IMR-90 (cell line): ENCODE measurements around the gene LRPPRC. TPM values are rescaled to one million over a fixed set of nuclear protein-coding genes. Genes with fewer than 3 reads are reported as not detected.

ENCODE experiments used
- ATAC-seq: fragments of 200-7000 bp; cut with Tn5 transposase; 2 replicates; pipeline ENCODE4 v1.9.1; 2020; ENCODE audit warnings: low read depth, mild to moderate bottlenecking, moderate library complexity
- BruUV-seq: library from RNA; stranded (reverse); fragments of 400-500 nt; replicated peaks from 2 replicates; lab custom pipeline; 2021; lab: Mats Ljungman, UMichigan
- CTCF ChIA-PET: fragments of 300-600 bp; formaldehyde crosslinking; extraction: SDS; loops from one replicate; lab custom pipeline; 2021; ENCODE audit warnings: antibody characterized with exemption; lab: Yijun Ruan, JAX
- POLR2A ChIA-PET: fragments of 300-600 bp; sonication (Branson Sonifier 250); formaldehyde crosslinking; loops from one replicate; lab custom pipeline; 2022; ENCODE audit warnings: antibody characterized with exemption; ENCODE audit not compliant: unreplicated experiment; lab: Charles Lee
- DNase-seq: peaks from one replicate; pipeline ENCODE4 v3.0.0; 2013
- H2AFZ ChIP-seq: replicated peaks from 2 replicates; pipeline ENCODE3; 2013; ENCODE audit warnings: low read length, mild to moderate bottlenecking; ENCODE audit not compliant: poor library complexity
- H2AK5ac ChIP-seq: 2 replicates; pipeline ENCODE4 v1.6.1; 2013; ENCODE audit warnings: low read depth, low read length, inconsistent platforms
- H2AK9ac ChIP-seq: replicated peaks from 2 replicates; pipeline ENCODE3; 2013; ENCODE audit warnings: mild to moderate bottlenecking, low read depth, low read length, moderate library complexity; ENCODE audit not compliant: poor library complexity
- H2BK120ac ChIP-seq: 2 replicates; pipeline ENCODE4 v1.6.1; 2013; ENCODE audit warnings: low read depth, low read length, inconsistent platforms
- H2BK15ac ChIP-seq: 3 replicates; pipeline ENCODE4 v1.6.1; 2013; ENCODE audit warnings: low read depth, low read length, inconsistent platforms
- H2BK20ac ChIP-seq: 2 replicates; pipeline ENCODE4 v1.6.1; 2013; ENCODE audit warnings: low read depth, mild to moderate bottlenecking, inconsistent platforms, low read length, moderate library complexity
- H2BK5ac ChIP-seq: 2 replicates; pipeline ENCODE4 v1.6.1; 2013; ENCODE audit warnings: mild to moderate bottlenecking, low read depth, low read length, inconsistent platforms; ENCODE audit not compliant: poor library complexity, severe bottlenecking
- H3K14ac ChIP-seq: replicated peaks from 2 replicates; pipeline ENCODE4 v1.6.1; 2013; ENCODE audit warnings: low read depth, low read length, inconsistent platforms
- H3K18ac ChIP-seq: 2 replicates; pipeline ENCODE4 v1.6.1; 2013; ENCODE audit warnings: low read depth, low read length, control low read depth
- H3K23ac ChIP-seq: 2 replicates; pipeline ENCODE4 v1.6.1; 2013; ENCODE audit warnings: low read depth, low read length, inconsistent platforms
- H3K27ac ChIP-seq: 2 replicates; pipeline ENCODE4 v1.5.1; 2013; ENCODE audit warnings: mild to moderate bottlenecking, control low read depth, low read length; ENCODE audit not compliant: insufficient read depth
- H3K27me3 ChIP-seq: 2 replicates; pipeline ENCODE4 v1.6.1; 2013; ENCODE audit warnings: low read length; ENCODE audit not compliant: control insufficient read depth, insufficient read depth
- H3K36me3 ChIP-seq: 2 replicates; pipeline ENCODE4 v1.6.1; 2013; ENCODE audit warnings: low read length, mixed read lengths; ENCODE audit not compliant: control insufficient read depth, insufficient read depth
- H3K4ac ChIP-seq: 2 replicates; pipeline ENCODE4 v1.6.1; 2013; ENCODE audit warnings: low read depth, low read length, inconsistent platforms
- H3K4me1 ChIP-seq: 2 replicates; pipeline ENCODE4 v1.6.1; 2013; ENCODE audit warnings: low read length, mixed read lengths; ENCODE audit not compliant: control insufficient read depth, insufficient read depth
- H3K4me2 ChIP-seq: 2 replicates; pipeline ENCODE4 v1.6.1; 2013; ENCODE audit warnings: low read depth, mild to moderate bottlenecking, control low read depth, low read length, moderate library complexity
- H3K4me3 ChIP-seq: 2 replicates; pipeline ENCODE4 v1.5.1; 2013; ENCODE audit warnings: low read depth, mild to moderate bottlenecking, control low read depth, low read length, moderate library complexity; ENCODE audit not compliant: insufficient read depth
- H3K56ac ChIP-seq: 2 replicates; pipeline ENCODE4 v1.6.1; 2013; ENCODE audit warnings: low read length, inconsistent platforms; ENCODE audit not compliant: insufficient read depth; ENCODE audit errors: extremely low read depth
- H3K79me1 ChIP-seq, 2 experiments: 2 replicates each; pipeline ENCODE4 v1.6.1; 2013; ENCODE audit warnings: low read length in 2 of 2, inconsistent platforms in 1 of 2, low read depth in 1 of 2
- H3K9ac ChIP-seq: 2 replicates; pipeline ENCODE4 v1.6.1; 2013; ENCODE audit warnings: low read depth, low read length, control low read depth
- H3K9me1 ChIP-seq: 2 replicates; pipeline ENCODE4 v1.6.1; 2013; ENCODE audit warnings: low read length, inconsistent platforms; ENCODE audit not compliant: insufficient read depth
- H3K9me3 ChIP-seq: 2 replicates; pipeline ENCODE4 v1.6.1; 2013; ENCODE audit warnings: low read length; ENCODE audit not compliant: control insufficient read depth, insufficient read depth
- H4K20me1 ChIP-seq: 2 replicates; pipeline ENCODE4 v1.6.1; 2013; ENCODE audit warnings: low read length, inconsistent platforms; ENCODE audit not compliant: insufficient read depth
- H4K5ac ChIP-seq: 2 replicates; pipeline ENCODE4 v1.6.1; 2013; ENCODE audit warnings: mild to moderate bottlenecking, low read depth, low read length, control low read depth
- H4K8ac ChIP-seq, 2 experiments: 2 replicates each; pipeline ENCODE4 v1.6.1; 2013; ENCODE audit warnings: low read depth in 2 of 2, low read length in 2 of 2, control low read depth in 1 of 2, inconsistent platforms in 1 of 2
- H4K91ac ChIP-seq: 2 replicates; pipeline ENCODE4 v1.6.1; 2013; ENCODE audit warnings: low read depth, low read length, inconsistent platforms; ENCODE audit not compliant: insufficient read depth
- CEBPB ChIP-seq: IDR thresholded peaks from 2 replicates; pipeline ENCODE4 v1.6.1; 2012; ENCODE audit warnings: low read depth, low read length, improper control_type of control experiment
- ELK1 ChIP-seq: fragments of 150-350 bp; IDR thresholded peaks from 2 replicates; pipeline ENCODE4 v1.6.1; 2016; ENCODE audit warnings: low read depth, mild to moderate bottlenecking, low read length, moderate library complexity, borderline replicate concordance
- NFE2L2 ChIP-seq: fragments of 150-350 bp; IDR thresholded peaks from 2 replicates; pipeline ENCODE4 v1.6.1; 2016; ENCODE audit warnings: low read depth, mild to moderate bottlenecking, low read length
- RAD21 ChIP-seq: IDR thresholded peaks from 2 replicates; pipeline ENCODE4 v1.6.1; 2012; ENCODE audit warnings: low read length, improper control_type of control experiment
- RCOR1 ChIP-seq: IDR thresholded peaks from 2 replicates; pipeline ENCODE4 v1.6.1; 2012; ENCODE audit warnings: mild to moderate bottlenecking, low read length, improper control_type of control experiment; ENCODE audit not compliant: insufficient replicate concordance
- WGBS, 2 experiments: methylation state at CpG; one replicate each; pipeline versions ENCODE4 v1.1.5 to v1.1.7; 2013; ENCODE audit warnings: missing lambda C conversion rate in 2 of 2; ENCODE audit not compliant: insufficient read length in 1 of 2; ENCODE audit errors: extremely low coverage in 2 of 2; 5-methylcytosine and 5-hydroxymethylcytosine counted together
- dilution Hi-C: fragments of 300-500 bp; cut with HindIII; formaldehyde crosslinking; loops from one replicate; pipeline ENCODE4 v1.14.3; 2018; ENCODE audit warnings: low sequenced_read_pairs; ENCODE audit not compliant: unreplicated experiment
- in situ Hi-C: fragments of 300-500 bp; cut with MboI; formaldehyde crosslinking; loops from 3 replicates; pipeline ENCODE4 v1.14.3; 2019; ENCODE audit warnings: low sequenced_read_pairs, inconsistent platforms, mixed read lengths
- intact Hi-C: fragments of 100-400 bp; cut with micrococcal nuclease; formaldehyde crosslinking; loops from 2 replicates; pipeline ENCODE4 v1.10.0; 2022
- polyA plus RNA-seq, 3 experiments: library from polyadenylated mRNA; depleted of rRNA; stranded (reverse); fragments of >200 nt; gene quantifications; 2 replicates each; pipeline ENCODE4 v1.2.3, GENCODE V29; 2012; ENCODE audit warnings: low replicate concordance in 1 of 3
- total RNA-seq: library from RNA; depleted of rRNA; stranded (reverse); fragments of >200 nt; gene quantifications from 2 replicates; pipeline ENCODE4 v1.2.3, GENCODE V29; 2012

The LRPPRC gene
- total and polyA plus RNA-seq, 2 of the 4 experiments (the other 2 are of a cell fraction) = 30.4 to 36.0 TPM

DNA sequence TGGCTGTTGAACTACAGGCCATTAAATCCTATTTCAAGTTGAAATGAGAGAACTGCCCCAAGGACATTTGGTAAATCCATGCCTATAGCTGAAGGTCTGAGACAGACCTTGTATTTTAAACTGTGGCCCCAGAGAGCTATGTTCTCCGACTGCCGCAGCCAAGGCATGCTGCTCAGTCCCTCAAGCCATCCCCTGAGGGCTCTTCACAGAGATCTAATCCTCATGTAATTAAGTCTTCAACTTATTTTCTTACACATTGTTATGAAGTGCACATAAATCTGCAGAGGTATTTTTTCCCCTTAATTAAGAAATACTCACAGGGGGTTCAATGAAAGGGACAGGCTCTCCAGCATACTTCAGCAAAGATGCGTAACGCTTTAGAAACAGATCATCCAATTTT, 106.4 kb downstream of the LRPPRC start:
- ChIA-PET CTCF (no interaction called here), POLR2A (no interaction called here)
- Histone ChIP-seq H2AK5ac (no peak overlapping the region), H3K79me1 (no peaks in the 10 kb centered on the region; a peak in 1 of 4 replicates), H2AK9ac (no peak overlapping the region), H3K4ac (no peak overlapping the region), H2BK5ac (no peak overlapping the region), H4K20me1 (no peaks in the 10 kb centered on the region), H2BK120ac (no peak overlapping the region), H3K4me3 (no peak overlapping the region), H3K27ac (no peak overlapping the region), H3K27me3 (no peaks in the 10 kb centered on the region), H3K4me2 (no peak overlapping the region), H4K91ac (no peak overlapping the region), H2AFZ (no peak overlapping the region), H3K18ac (no peak overlapping the region), H3K56ac (no peak overlapping the region), H4K5ac (no peak overlapping the region), H2BK15ac (no peak overlapping the region), H3K23ac (no peak overlapping the region), H3K36me3 (peaks cover 33% of the 10 kb centered on the region), H3K4me1 (no peaks in the 10 kb centered on the region), H3K9me3 (no peaks in the 10 kb centered on the region), H3K9me1 (no peaks in the 10 kb centered on the region), H3K9ac (no peak overlapping the region), H4K8ac (no peak overlapping the region), H2BK20ac (no peak overlapping the region), H3K14ac (no peak overlapping the region)
- intact Hi-C loops = no loop called here
- BruUV-seq = no TSS peak
- DNase-seq (no peak), ATAC-seq (no peak)
- in situ Hi-C loops = no loop called here
- no CpG with 5 or more reads among the region's 4 CpGs for WGBS, 2 experiments
- dilution Hi-C loops = no loop called here
- TF ChIP-seq RAD21 = no peak
- no peak for TF ChIP-seq NFE2L2
- TF ChIP-seq RCOR1 = no peak
- TF ChIP-seq ELK1 = no peak
- no peak for TF ChIP-seq CEBPB
